HL-60/S4 treated with phorbol 12-myristate 13-acetate at 8.2 ng/mL for 4 days and 3 days (cell line): ENCODE measurements around the gene GPR42.
"Not testable (repeated sequence)": the region's sequence is repeated elsewhere in the genome, so short reads cannot be mapped to it uniquely, and the experiment has no call there.

Experiments used
- in situ Hi-C: fragments of 300-500 bp; cut with MboI; formaldehyde crosslinking; loops from 2 replicates; pipeline ENCODE4 v1.15.0; 2022; ENCODE audit warnings: low sequenced_read_pairs

Gene GPR42

DNA sequence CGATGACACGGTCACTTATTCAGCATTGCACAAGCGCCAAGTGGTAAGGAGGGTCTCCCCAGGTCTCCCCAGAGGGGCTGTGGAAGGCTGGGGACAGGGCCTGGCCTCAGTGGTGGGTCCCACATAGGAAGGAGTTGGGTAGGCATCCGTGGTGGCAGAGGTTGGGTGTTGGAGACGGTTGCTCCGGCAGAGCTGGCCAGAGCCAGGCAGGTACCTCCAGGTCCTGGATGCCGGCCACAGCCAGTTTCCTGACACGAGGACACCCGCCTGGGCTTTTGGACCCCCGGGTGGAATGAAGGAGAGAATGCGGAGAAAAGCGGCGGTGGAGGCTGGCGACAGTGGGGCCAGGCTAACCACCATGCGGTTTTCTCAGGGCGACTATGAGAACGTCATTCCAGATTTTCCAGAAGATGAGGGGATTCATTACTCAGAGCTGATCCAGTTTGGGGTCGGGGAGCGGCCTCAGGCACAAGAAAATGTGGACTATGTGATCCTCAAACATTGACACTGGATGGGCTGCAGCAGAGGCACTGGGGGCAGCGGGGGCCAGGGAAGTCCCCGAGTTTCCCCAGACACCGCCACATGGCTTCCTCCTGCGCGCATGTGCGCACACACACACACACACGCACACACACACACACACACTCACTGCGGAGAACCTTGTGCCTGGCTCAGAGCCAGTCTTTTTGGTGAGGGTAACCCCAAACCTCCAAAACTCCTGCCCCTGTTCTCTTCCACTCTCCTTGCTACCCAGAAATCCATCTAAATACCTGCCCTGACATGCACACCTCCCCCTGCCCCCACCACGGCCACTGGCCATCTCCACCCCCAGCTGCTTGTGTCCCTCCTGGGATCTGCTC is 24.4 kb upstream of the GPR42 start:
- in situ Hi-C loops = no loop called here

DNA sequence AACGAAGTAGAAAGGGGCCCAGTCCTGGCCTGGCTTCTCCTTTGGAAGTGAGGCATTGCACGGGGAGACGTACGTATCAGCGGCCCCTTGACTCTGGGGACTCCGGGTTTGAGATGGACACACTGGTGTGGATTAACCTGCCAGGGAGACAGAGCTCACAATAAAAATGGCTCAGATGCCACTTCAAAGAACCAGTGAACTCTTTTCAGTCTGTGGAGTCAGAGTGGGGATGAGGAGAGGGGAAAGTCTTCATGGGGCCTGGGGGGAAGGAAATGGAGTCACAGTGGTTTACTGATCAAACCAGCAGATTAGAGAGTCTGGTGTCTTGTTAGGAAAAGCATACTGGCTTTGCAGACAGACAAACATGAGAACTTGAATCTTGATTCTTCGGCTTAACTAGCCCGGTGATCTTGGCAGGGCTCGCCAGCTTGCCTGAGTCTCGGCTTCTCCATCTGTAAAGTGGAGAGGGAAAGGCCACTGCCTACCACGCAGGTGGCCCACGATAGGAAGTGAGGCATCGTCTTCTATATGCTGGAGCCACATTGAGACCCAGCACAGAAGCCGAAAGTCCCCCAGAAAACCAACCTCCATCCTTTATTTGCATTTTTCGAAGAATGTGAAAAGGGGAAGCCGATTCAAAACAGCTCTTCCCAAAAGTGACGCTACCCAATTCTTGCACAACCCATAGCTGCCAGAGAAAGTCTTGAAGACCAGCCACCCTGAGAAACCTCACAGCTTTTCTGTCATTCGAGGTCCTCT is 23.5 kb upstream of the GPR42 start, which contains the start of gene FFAR1:
FFAR1 (plus strand) TSS at position 732 of the 759 bp plus-strand sequence. CDS start 3,650 bp downstream, outside the sequence.
- in situ Hi-C loops = no loop called here

DNA sequence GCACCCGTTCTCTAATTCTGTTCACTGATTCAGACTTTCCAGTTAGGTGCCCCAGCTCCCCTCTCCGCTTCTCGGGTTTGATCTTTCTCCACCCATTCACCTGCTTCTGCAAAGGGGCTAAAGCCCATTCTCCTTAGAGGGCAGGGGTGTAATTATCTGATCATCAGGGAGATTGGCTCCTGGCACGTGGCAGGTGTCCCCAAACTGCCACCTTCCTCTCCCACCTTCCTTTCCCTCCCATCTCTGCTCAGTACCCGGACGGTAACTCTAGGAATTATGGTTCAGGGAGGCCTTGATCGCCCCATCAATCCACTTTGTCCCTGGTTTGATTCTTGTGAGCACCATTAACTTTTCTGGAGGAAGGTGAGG is 23.0 kb upstream of the GPR42 start:
- in situ Hi-C loops = no loop called here

DNA sequence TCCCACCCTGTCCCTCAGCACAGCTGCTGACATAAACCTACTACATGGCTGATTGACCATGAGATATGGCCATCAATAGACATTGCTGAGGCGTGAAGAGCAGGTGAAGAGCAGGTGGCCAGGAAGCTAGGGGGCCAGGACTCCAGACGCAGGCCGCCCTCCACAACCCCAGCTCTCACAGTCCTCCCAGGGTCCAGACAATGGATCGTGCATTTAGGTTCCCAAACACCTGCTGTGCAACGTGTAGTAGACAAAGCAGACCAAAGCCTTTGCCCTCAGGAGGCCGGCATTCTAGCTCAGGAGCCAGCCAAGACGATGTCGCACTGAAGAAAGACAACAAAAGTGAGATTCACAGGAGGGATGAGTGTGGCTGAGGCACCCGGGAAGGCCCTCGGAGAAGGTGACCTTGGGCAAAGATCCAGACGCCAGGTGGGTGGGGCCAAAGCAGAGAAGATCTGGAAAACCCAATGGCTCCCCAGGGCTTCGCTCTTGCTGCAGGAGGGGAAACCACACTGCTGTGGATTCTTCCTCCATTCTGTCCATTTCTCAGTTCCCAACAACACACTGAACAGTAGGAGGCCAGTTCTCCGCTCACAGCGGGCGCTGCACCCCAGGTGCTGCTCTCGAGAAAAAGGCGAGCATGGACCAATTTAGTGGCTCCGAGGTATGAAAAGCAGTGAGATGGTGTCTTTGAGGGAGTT is 21.8 kb upstream of the GPR42 start:
- in situ Hi-C loops = no loop called here

DNA sequence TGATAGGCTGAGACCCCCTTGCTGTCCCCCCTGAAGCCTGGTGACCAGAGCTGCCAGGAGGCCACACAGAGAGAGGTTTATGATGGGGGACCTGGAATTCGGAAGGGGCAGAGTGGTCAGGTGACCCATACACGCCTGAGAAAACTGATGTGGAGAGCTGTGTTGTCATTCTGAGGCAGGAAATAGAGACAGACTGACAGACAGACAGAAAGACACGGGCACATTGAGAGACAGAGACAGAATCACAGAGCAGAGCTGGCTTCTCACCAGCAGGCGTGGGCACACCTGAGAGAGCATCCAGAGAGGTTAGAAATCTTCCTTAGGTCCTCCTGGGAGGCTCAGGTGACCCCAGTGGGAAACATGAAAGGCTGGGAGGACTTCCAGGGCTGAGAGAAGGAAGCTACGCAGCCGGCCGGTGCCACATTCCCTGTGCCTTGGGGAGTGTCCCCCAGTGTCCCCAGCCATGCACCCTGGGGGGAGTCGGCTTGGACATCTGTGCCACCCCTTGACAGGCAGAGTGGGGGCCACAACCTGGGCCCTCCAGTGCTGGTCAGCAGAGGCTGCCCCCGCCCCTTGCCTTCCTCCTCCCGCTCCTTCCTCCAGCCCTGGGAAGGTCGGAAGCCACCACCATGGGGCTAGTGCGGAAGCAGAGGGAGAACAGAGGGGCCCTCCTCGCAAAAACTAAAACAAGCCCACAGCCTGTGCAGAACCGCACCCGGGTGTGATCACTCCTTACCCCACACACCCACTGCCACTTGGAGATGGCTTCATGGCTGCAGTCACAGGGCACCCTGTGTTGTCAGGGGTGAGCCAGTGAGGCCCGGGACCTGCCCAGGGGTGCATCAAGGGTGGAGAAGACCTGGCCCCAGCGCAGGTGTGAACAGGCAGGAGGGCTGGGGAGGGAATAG is 21.0 kb upstream of the GPR42 start:
- in situ Hi-C loops = no loop called here

DNA sequence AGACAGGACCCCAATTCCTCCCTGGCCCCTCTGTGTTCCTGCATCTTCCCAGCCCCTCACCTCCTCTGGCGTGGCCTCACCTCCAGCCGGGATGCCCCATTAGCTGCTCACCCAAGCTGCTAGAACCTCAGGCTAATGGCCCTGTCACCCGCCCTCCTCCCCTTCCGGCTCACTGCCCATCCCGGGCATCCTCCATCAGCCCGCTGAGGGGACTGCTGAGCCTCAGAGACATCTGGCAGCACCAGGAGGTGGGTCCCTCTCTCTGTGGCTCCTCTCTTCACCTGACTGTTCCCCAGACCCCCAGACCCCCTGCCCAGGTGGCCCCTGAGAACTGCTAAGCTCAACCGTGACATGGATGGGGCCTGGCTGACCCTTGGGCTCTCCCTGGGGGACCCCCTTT is 20.3 kb upstream of the GPR42 start:
- in situ Hi-C loops = no loop called here

DNA sequence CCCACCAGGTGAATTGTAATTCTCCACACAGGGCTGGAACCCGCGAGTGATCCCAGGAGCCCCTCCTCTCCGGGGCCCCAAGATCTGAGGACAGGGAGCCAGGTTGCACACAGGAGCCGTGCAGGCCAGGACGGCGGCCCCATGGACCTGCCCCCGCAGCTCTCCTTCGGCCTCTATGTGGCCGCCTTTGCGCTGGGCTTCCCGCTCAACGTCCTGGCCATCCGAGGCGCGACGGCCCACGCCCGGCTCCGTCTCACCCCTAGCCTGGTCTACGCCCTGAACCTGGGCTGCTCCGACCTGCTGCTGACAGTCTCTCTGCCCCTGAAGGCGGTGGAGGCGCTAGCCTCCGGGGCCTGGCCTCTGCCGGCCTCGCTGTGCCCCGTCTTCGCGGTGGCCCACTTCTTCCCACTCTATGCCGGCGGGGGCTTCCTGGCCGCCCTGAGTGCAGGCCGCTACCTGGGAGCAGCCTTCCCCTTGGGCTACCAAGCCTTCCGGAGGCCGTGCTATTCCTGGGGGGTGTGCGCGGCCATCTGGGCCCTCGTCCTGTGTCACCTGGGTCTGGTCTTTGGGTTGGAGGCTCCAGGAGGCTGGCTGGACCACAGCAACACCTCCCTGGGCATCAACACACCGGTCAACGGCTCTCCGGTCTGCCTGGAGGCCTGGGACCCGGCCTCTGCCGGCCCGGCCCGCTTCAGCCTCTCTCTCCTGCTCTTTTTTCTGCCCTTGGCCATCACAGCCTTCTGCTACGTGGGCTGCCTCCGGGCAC is 19.3 kb upstream of the GPR42 start:
- in situ Hi-C loops = no loop called here

DNA sequence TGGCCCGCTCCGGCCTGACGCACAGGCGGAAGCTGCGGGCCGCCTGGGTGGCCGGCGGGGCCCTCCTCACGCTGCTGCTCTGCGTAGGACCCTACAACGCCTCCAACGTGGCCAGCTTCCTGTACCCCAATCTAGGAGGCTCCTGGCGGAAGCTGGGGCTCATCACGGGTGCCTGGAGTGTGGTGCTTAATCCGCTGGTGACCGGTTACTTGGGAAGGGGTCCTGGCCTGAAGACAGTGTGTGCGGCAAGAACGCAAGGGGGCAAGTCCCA is 18.8 kb upstream of the GPR42 start:
- in situ Hi-C loops = no loop called here

DNA sequence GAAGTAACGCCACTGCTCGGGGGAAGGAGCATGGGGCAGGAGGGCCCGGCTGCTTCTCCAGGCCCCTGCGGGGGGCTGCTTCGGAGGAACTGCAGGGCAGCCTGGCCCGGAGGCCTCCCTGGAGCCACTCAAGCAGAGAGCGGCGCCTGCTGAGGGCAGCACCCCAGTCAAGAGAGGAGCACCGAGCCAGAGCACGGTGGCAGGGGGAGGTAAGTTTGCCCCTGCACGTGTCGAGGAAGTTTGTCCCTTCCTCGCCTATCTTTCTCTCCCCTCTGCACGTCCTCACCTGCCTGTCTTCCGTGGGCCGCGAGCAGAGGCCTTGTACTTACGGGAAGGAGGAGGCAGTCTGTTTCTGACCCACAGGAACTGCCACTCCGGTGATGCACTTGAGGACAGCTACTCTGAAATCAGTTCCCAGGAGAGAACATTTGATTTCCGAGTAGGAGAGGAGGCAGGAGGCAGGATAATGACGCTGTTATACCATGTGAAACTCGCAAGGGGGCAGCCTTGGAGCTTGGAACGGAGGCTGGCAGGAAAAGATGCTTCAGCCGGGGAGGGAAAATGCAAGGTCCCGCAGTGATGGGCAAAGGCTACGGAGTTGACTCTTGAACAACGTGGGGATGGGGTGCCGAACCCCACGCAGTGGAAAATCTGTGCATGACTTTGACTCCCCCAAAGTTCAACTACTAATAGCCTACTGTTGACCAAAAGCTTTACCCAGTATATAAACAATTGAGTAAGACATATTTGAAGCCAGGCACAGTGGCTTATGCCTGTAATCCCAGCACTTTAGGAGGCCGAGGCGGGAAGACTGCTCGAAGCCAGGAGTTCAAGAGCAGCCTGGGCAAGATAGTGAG is 18.2 kb upstream of the GPR42 start:
- in situ Hi-C loops = no loop called here

DNA sequence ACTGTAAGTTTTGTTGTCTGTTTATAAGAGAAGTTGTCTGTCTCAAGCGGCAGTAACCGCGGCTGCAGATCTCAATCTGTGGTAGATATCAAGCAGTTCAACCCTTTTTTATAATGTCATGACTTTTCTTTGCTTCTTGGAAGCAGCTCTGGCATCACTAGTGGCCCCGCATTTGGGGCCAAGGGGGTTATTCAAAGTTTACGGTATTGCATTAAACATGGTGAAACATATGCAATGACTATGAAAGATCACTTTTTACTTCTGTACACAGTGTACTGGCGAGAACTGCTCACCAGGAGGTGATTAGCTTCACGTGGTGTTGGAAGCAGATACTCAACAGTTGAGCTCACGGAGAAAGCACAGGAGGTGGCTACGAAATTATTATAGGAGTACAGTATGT is 17.2 kb upstream of the GPR42 start:
- in situ Hi-C loops = no loop called here

DNA sequence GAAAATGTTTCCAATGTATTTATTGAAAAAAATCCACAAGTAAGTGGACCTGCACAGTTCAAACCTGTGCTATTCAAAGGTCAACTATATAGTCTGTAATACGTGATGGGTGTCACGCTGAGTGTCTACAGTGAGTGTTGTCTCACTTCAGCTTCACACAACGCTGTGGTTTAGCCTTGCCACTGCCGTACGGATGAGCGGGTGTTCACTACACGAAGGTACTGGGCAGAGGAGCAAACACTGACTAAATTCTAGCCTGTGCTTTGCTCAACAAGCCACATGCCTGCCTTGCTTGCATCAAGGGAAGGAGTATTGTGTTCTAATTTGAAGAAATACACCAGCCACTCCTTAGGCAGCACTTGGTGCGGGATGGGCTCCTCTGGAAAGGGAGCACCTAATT is 16.0 kb upstream of the GPR42 start:
- in situ Hi-C loops = loop anchor here (5.0 kb wide), 1 partner anchor 112 kb away; no protein-coding TSS in a partner anchor

DNA sequence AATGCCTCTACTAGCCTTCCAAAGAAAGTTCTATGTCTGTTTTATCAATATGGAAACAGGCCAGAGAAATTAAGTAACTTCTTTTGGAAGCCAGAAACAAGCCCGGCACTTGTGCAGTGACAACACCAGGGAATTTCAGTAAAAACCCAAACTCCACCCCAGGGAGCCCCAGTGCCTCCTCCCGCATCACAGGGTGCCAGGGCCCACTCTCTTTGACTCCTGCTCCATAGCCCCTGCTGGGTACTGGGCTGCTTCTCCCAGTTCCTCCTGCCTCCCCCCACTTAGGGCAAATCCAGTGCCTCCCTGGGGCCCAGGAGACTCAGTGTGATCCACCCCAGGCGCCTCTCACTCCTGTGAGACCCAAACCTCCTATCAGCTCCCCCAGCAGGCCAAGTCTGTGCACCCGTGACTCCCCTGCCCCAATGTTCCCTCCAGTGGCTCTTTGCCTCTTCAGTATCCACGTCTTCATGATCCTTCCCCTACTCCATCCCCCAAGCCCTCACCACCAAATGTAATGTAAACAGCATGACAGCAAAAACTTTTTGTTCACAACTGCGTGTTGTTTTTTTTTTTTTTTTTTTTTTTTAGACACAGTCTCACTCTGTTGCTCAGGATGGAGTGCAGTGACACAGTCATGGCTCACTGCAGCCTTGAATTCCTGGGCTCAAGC is 14.9 kb upstream of the GPR42 start:
- in situ Hi-C loops = loop anchor here (5.0 kb wide), 1 partner anchor 111 kb away; no protein-coding TSS in a partner anchor

DNA sequence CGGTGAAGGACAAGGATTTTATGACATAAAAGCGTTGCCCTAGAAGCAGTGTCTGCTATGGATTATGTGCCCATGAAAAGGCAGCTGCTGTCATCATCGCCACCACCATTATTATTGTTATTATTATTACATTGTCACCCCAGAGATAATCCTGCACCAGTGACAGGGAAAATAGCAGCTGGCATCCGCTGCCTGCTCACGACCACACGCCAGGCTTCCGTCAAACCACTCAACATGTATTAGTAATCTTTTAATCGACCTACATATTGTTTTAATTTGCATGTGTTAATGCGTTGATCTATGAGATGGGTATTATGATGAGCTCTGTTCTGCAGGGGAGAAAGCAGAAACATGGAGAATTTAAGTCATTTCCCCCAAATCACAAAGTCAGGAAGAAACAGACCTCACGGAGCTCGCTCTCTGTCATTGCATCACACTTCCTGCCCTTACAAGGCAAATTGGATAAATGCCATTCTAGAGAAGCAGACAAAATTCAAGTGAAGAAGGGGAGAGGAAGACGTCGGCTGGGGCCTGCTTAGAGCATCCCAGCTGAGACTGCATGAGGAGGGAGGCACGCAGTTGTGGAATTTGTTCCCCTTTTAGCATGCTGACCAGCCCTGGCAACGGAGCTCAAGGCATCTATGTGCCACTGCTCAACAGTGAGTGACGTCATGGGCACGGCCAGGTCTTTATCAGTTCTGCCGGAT is 12.8 kb upstream of the GPR42 start, which contains the start of gene FFAR3:
FFAR3 (plus strand) TSS at position 594 of the 707 bp plus-strand sequence. CDS start 431 bp downstream, outside the sequence.
- in situ Hi-C loops = loop anchor here (5.0 kb wide), 1 partner anchor 109 kb away; no protein-coding TSS in a partner anchor

DNA sequence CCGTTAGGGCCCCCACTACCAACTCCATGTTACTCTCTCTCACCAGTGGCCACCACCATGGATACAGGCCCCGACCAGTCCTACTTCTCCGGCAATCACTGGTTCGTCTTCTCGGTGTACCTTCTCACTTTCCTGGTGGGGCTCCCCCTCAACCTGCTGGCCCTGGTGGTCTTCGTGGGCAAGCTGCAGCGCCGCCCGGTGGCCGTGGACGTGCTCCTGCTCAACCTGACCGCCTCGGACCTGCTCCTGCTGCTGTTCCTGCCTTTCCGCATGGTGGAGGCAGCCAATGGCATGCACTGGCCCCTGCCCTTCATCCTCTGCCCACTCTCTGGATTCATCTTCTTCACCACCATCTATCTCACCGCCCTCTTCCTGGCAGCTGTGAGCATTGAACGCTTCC is 12.0 kb upstream of the GPR42 start:
- in situ Hi-C loops = loop anchor here (5.0 kb wide), 1 partner anchor 108 kb away; no protein-coding TSS in a partner anchor

DNA sequence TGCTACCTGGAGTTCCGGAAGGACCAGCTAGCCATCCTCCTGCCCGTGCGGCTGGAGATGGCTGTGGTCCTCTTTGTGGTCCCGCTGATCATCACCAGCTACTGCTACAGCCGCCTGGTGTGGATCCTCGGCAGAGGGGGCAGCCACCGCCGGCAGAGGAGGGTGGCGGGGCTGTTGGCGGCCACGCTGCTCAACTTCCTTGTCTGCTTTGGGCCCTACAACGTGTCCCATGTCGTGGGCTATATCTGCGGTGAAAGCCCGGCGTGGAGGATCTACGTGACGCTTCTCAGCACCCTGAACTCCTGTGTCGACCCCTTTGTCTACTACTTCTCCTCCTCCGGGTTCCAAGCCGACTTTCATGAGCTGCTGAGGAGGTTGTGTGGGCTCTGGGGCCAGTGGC is 11.5 kb upstream of the GPR42 start:
- in situ Hi-C loops = loop anchor here (5.0 kb wide), 1 partner anchor 108 kb away; no protein-coding TSS in a partner anchor

DNA sequence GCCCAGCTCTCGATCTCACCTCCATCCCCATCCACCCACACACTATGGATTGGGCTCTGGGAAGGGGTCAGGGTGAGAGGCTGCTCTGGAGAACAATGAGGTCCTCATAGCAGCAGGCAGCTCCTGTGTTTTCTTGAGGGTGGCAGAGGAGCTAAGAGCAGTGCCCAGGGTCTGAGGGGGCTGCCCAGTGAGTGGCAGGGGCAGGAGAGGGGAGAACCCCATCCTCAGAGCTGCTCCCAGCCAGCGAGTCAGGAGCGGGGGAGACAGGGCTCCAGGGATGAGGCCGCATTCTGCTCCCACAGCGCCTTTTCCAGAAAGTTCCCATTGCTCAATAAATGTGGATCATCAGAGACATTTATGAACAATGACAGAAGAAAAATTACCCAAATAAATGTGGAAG is 10.8 kb upstream of the GPR42 start:
- in situ Hi-C loops = not testable (repeated sequence)

DNA sequence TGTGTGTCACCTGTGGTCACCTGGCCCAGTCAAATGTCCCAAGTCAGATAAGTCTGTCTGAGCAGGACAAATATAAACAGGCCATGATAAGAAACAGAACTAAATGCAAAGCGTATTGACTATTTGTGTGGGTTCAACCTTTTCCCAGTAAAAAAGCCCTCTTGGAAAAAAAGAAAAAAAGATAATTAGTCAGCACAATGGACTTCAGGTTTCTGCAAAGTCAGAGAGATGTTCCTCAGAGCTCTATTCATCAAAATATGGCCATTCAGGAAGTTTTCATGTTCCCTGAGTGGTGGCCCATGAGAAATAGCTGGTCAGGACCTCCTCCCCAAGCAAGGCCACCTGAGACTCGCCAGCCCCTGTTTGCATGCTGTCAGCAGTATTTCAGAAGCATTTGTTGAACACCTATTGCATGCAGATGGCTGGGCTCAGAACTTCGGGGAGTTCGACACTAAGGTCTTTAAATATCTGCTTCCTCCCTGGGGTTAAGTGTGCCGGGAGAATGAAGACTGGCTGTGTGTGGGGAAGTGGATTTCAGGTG is 9.9 kb upstream of the GPR42 start:
- in situ Hi-C loops = no loop called here
